OCI-LY7 (cell line): ENCODE results near the gene TASP1.

ENCODE experiments used
- EZH2phosphoT487 ChIP-seq: fragments of 200-600 bp; sonication (generic); IDR thresholded peaks from 2 replicates; pipeline ENCODE4 v1.6.1; 2018; ENCODE audit warnings: low read depth, borderline replicate concordance, mild to moderate bottlenecking, mixed run types, antibody characterized with exemption, low read length, moderate library complexity, mixed read lengths
- TF ChIP-seq, protein P1 (sequence below): fragments of 200-600 bp; sonication (generic); conservative IDR thresholded peaks from 2 replicates; pipeline ENCODE4 v1.5.1; 2014; ENCODE audit warnings: mild to moderate bottlenecking, antibody characterized with exemption, low read length, moderate library complexity, mixed read lengths

DNA sequence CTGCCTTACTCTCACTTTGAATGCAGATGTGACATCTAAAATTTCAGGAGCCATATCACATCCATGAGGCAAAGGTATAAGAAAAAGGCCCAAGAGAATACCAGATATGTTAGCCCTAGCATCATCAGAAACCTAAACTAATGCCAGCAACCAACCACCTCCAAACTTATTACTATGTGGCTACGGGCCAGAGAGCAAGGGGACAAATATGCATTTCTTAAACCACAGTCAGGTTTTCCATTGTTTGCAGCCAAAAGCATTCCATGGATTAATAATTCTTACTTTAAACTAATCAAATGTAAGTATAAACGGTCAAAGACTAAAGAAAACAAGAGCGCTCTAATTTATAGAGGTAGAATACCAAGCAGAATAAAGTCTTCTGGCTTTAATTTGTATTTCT, 84.7 kb downstream of the TASP1 start:
- TF ChIP-seq, protein P1, sequence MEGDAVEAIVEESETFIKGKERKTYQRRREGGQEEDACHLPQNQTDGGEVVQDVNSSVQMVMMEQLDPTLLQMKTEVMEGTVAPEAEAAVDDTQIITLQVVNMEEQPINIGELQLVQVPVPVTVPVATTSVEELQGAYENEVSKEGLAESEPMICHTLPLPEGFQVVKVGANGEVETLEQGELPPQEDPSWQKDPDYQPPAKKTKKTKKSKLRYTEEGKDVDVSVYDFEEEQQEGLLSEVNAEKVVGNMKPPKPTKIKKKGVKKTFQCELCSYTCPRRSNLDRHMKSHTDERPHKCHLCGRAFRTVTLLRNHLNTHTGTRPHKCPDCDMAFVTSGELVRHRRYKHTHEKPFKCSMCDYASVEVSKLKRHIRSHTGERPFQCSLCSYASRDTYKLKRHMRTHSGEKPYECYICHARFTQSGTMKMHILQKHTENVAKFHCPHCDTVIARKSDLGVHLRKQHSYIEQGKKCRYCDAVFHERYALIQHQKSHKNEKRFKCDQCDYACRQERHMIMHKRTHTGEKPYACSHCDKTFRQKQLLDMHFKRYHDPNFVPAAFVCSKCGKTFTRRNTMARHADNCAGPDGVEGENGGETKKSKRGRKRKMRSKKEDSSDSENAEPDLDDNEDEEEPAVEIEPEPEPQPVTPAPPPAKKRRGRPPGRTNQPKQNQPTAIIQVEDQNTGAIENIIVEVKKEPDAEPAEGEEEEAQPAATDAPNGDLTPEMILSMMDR = no peak
- TF ChIP-seq EZH2phosphoT487 = no peak
